Measurements from ENCODE around the gene E2F8. TPM values are rescaled to one million over a fixed set of nuclear protein-coding genes. Genes with fewer than 3 reads are reported as not detected.

Gene E2F8
- total RNA-seq, 1 experiment from 2014 or later = 10.7 TPM

- H3K4me3 Mint-ChIP-seq = no peak overlapping the region
- ATAC-seq (no peak), DNase-seq (ENCODE audit: low spot score) (no peak)
- no peak for TF ChIP-seq SMAD3 (CRISPR knock-in tag; IDR thresholded peaks at IDR 0.05; ENCODE audit: borderline replicate concordance)
- TF ChIP-seq, protein P1, sequence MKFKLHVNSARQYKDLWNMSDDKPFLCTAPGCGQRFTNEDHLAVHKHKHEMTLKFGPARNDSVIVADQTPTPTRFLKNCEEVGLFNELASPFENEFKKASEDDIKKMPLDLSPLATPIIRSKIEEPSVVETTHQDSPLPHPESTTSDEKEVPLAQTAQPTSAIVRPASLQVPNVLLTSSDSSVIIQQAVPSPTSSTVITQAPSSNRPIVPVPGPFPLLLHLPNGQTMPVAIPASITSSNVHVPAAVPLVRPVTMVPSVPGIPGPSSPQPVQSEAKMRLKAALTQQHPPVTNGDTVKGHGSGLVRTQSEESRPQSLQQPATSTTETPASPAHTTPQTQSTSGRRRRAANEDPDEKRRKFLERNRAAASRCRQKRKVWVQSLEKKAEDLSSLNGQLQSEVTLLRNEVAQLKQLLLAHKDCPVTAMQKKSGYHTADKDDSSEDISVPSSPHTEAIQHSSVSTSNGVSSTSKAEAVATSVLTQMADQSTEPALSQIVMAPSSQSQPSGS (CRISPR knock-in tag; IDR thresholded peaks at IDR 0.05; ENCODE audit: borderline replicate concordance, low read depth) = no peak
- no peak for TF ChIP-seq ZNF423 (CRISPR knock-in tag; IDR thresholded peaks at IDR 0.05)
- TF ChIP-seq ZNF232 (CRISPR knock-in tag; IDR thresholded peaks at IDR 0.05) = no peak
- TF ChIP-seq, protein P2, sequence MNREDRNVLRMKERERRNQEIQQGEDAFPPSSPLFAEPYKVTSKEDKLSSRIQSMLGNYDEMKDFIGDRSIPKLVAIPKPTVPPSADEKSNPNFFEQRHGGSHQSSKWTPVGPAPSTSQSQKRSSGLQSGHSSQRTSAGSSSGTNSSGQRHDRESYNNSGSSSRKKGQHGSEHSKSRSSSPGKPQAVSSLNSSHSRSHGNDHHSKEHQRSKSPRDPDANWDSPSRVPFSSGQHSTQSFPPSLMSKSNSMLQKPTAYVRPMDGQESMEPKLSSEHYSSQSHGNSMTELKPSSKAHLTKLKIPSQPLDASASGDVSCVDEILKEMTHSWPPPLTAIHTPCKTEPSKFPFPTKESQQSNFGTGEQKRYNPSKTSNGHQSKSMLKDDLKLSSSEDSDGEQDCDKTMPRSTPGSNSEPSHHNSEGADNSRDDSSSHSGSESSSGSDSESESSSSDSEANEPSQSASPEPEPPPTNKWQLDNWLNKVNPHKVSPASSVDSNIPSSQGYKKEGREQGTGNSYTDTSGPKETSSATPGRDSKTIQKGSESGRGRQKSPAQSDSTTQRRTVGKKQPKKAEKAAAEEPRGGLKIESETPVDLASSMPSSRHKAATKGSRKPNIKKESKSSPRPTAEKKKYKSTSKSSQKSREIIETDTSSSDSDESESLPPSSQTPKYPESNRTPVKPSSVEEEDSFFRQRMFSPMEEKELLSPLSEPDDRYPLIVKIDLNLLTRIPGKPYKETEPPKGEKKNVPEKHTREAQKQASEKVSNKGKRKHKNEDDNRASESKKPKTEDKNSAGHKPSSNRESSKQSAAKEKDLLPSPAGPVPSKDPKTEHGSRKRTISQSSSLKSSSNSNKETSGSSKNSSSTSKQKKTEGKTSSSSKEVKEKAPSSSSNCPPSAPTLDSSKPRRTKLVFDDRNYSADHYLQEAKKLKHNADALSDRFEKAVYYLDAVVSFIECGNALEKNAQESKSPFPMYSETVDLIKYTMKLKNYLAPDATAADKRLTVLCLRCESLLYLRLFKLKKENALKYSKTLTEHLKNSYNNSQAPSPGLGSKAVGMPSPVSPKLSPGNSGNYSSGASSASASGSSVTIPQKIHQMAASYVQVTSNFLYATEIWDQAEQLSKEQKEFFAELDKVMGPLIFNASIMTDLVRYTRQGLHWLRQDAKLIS (CRISPR knock-in tag; IDR thresholded peaks at IDR 0.05; ENCODE audit: borderline replicate concordance) = no peak
- TF ChIP-seq, protein P3, sequence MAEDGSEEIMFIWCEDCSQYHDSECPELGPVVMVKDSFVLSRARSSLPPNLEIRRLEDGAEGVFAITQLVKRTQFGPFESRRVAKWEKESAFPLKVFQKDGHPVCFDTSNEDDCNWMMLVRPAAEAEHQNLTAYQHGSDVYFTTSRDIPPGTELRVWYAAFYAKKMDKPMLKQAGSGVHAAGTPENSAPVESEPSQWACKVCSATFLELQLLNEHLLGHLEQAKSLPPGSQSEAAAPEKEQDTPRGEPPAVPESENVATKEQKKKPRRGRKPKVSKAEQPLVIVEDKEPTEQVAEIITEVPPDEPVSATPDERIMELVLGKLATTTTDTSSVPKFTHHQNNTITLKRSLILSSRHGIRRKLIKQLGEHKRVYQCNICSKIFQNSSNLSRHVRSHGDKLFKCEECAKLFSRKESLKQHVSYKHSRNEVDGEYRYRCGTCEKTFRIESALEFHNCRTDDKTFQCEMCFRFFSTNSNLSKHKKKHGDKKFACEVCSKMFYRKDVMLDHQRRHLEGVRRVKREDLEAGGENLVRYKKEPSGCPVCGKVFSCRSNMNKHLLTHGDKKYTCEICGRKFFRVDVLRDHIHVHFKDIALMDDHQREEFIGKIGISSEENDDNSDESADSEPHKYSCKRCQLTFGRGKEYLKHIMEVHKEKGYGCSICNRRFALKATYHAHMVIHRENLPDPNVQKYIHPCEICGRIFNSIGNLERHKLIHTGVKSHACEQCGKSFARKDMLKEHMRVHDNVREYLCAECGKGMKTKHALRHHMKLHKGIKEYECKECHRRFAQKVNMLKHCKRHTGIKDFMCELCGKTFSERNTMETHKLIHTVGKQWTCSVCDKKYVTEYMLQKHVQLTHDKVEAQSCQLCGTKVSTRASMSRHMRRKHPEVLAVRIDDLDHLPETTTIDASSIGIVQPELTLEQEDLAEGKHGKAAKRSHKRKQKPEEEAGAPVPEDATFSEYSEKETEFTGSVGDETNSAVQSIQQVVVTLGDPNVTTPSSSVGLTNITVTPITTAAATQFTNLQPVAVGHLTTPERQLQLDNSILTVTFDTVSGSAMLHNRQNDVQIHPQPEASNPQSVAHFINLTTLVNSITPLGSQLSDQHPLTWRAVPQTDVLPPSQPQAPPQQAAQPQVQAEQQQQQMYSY (CRISPR knock-in tag; IDR thresholded peaks at IDR 0.05) = no peak
- no peak for TF ChIP-seq ZBTB43 (CRISPR knock-in tag; IDR thresholded peaks at IDR 0.05)
- no peak for TF ChIP-seq FOXK1 (CRISPR knock-in tag; IDR thresholded peaks at IDR 0.05)
- TF ChIP-seq, protein P4, sequence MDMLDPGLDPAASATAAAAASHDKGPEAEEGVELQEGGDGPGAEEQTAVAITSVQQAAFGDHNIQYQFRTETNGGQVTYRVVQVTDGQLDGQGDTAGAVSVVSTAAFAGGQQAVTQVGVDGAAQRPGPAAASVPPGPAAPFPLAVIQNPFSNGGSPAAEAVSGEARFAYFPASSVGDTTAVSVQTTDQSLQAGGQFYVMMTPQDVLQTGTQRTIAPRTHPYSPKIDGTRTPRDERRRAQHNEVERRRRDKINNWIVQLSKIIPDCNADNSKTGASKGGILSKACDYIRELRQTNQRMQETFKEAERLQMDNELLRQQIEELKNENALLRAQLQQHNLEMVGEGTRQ (CRISPR knock-in tag; IDR thresholded peaks at IDR 0.05) = no peak
- TF ChIP-seq ZNF317 (CRISPR knock-in tag; IDR thresholded peaks at IDR 0.05; ENCODE audit: borderline replicate concordance, low read depth) = no peak
- TF ChIP-seq, protein P5, sequence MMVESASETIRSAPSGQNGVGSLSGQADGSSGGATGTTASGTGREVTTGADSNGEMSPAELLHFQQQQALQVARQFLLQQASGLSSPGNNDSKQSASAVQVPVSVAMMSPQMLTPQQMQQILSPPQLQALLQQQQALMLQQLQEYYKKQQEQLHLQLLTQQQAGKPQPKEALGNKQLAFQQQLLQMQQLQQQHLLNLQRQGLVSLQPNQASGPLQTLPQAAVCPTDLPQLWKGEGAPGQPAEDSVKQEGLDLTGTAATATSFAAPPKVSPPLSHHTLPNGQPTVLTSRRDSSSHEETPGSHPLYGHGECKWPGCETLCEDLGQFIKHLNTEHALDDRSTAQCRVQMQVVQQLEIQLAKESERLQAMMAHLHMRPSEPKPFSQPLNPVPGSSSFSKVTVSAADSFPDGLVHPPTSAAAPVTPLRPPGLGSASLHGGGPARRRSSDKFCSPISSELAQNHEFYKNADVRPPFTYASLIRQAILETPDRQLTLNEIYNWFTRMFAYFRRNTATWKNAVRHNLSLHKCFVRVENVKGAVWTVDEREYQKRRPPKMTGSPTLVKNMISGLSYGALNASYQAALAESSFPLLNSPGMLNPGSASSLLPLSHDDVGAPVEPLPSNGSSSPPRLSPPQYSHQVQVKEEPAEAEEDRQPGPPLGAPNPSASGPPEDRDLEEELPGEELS (CRISPR knock-in tag; IDR thresholded peaks at IDR 0.05) = no peak
- no peak for TF ChIP-seq TEAD4 (CRISPR knock-in tag; IDR thresholded peaks at IDR 0.05)
- TF ChIP-seq NR1H2 (CRISPR knock-in tag; IDR thresholded peaks at IDR 0.05) = no peak
- no peak overlapping the region for H3K27ac Mint-ChIP-seq
- no peaks in the 10 kb centered on the region for H3K27me3 Mint-ChIP-seq (ENCODE audit: low read depth)
- ChIA-PET CTCF (interaction anchor here (1.1 kb wide), 1 partner anchor 80 kb away, joined by 3 read pairs; no protein-coding TSS in a partner anchor), POLR2A (no interaction called here)
- H3K36me3 Mint-ChIP-seq = no peaks in the 10 kb centered on the region
- H3K4me1 Mint-ChIP-seq = no peaks in the 10 kb centered on the region
- H3K9me3 Mint-ChIP-seq = peaks cover 8% of the 10 kb centered on the region
These were observed 41.7 kb downstream of the E2F8 start for GRCh38 chr11:19199048-19199447.
